Anterior cingulate cortex (tissue), 58 donors: ENCODE results near the gene TMEM247.
"Not testable (repeated sequence)": the region's sequence is repeated elsewhere in the genome, so short reads cannot be mapped to it uniquely, and the experiment has no call there.

Experiments
- DNase-seq, 58 donors: peaks; one replicate each; lab custom pipeline; 2025; lab: John Stamatoyannopoulos, UW

TMEM247 gene

DNA sequence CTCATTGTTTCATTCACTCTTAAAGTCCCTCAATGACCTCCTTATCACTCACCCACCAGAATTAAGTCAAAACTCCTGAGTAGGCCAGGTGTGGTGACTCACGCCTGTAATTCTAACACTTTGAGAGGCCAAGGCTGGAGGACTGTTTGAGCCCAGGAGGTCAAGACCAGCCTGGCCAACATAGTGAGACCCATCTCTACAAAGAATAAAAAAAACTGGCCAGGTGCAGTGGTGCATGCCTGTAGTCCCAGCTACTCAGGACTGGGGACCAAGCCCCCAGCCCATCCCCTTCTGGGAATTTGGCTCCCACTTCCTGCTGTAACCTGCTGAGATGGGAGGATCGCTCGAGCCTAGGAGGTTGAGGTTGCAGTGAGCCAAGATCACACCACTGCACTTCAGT lies 28.9 kb downstream of the TMEM247 start:
- no peak for DNase-seq

GRCh38 chr2:46508759-46509158 lies 29.4 kb downstream of the TMEM247 start:
- no peak for DNase-seq

DNA sequence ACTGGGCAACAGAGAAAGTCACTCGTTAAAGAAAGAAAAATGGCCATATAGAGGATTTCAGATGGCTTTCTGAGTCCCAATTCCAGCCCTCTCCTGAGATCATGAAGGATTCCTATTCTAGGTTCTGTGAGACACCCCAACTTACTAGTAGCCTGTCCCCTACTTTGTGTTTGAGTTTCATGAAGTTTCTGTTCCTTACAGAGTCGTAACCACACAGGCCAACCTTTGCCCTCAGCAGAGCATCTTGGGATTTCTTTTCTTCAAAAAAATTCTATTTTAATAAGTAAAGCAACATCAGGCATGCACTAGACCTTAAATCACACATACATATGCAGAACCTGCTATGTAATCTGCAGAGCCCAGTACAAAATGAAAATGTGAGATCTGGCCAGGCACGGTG lies 30.4 kb downstream of the TMEM247 start:
- no peak for DNase-seq

DNA sequence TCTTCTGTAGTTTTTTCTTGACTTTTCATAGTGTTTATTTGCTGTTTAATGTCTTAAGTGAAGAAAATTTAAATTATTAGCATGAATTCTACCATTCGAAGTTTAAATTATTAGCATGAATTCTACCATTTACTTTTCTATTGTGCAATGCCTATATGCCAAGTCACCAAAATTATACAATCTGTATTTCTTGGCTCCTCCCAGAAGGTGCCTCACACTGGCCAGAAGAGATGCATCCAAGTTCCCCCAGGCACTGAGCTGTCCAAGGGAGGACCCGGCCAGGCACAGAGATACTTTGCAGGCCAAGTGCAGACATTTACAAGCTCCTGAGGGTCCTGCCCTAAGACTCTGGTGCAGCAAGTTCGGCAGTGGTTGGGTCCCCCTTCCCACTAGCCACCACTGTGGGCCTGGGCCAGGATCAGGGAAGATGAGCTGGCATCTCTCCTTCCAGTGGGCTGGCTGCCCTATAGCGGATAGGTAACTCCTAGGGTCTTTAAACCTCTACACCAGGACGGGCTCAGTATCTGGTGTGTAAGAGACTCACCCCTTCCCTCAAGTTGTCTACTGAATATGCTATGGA lies 31.3 kb downstream of the TMEM247 start:
- DNase-seq: no peak

DNA sequence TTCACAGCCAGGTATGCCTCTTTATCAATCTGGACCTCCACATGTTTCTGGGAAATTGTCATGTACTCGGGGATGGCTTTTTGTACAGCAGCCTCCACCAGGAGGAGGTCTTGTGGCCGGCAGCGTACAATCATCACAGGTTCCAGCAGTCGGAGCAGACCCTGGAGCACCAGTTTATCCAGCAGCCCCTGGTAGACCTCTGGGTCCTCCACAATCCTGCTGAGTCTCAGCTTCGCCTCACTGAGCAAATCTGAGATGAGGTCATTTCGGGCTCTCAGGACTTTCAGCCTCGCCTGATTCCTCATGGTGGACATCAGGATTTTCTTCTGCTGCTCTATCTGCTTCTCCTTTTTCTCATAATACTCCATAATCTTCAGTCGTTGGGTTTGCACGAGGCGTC lies 32.8 kb downstream of the TMEM247 start:
- DNase-seq: no peak

DNA sequence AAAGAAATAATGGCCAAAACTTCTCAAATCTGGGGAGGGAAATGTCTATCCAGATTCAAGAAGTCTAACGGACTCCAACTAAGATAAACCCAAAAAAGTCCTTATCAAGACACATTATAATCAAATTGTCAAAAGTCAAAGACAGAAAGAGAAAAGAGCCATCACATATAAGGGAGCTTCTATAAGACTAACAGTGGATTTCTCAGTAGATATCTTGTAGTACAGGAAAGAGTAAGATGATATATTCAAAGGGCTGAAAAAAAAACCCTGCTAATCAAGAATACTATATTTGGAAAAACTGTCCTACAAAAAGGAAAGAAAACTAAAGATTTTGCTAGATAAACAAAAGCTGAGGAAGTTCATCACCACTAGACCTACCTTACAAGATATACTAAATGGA lies 35.4 kb downstream of the TMEM247 start:
- no peak for DNase-seq

DNA sequence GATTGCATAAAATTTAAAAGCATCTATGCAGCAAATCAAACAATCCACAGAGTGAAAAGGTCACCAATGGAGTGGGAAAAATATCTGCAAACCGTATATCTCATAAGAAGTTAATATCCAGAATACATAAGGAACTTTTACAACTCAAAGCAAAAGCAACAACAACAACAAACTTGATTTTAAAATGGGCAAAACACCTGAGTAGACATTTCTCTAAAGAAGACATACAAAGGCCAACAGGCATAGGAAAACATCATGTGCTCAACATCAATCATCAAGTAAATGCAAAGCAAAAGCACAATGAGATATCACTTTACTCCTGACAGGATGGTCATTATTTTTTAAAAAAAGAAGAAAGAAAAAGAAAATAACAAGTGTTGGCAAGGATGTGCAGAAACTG lies 38.1 kb downstream of the TMEM247 start:
- DNase-seq: no peak

- DNase-seq: peak in 34 of 58 donors; percentile 11 to 67 (median 30)
Observed at GRCh38 chr2:46518861-46519260, 39.5 kb downstream of the TMEM247 start.

DNA sequence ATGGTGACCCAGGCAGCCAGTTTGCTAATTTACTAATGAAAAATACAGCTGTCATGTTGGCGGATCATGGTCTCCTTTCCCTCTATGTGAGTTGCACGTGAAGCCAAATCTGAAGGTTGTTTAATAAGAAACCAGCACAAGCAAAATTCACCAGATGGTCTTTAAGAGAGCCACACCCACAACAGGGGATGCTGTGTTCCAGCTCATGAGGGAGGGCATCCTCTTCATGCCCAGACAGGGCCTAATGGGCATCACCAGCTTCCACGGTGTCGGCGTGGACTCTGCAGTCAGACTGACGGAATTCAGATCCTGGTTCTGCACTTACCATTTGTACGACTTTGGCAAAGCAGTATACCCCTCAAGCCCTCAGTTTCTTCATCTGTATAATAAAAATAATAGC lies 39.9 kb downstream of the TMEM247 start:
- no peak for DNase-seq

GRCh38 chr2:46520130-46520711 lies 40.9 kb downstream of the TMEM247 start:
- no peak for DNase-seq

DNA sequence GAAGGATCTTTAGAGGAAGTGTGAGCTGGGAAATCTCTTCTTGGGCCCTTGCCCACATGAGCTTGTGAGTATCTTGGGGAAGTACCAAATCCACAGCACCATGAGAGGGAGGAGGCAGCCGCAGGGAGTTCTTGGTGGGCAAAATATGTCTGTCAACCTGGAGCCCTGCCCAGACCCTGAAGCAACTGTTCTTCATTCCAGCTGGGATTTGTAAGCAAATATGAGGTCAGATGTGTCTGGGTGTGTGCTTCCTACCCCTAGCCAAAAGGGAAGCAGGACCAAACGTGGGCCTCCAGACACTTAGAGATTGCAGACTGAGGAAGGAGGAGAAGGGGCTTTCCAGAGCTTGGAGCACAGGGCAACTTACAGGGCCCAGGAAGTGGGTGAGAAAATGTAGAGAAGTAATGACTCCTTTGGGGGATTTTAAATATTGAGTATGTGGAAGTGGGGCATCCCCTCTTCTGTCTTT lies 41.9 kb downstream of the TMEM247 start:
- peak in 1 of 58 donors; percentile 11 for DNase-seq

GRCh38 chr2:46522385-46522784 lies 43.0 kb downstream of the TMEM247 start:
- DNase-seq: not testable (repeated sequence)

DNA sequence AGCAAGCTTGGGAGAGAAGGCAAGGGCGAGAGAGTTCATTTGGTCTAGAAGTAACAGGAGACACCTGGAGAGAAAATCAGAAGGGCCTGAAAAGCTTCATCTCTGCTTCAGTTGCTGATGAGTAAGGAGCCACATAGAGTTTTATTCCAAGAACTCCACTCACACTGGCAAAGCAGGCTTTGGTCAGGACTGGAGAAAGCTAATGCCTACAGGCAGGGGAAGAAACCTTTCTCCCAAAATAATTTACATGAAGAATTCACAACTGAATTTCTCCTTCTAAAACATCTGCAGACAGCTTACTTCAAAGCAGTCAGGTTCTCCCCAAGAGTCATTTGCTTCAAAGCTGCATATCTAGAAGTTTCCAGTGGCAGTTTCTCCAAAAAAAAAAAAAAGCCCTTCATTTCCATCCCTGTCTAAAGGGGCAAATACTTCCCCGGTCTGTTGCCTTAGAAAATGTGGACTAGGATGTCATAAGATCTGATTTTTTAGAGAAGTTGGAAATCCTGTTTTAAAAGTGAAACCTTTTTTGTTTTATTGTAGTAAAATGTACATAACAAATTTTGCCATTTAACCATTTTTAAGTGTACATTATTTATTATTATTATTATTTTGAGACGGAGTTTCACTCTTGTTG lies 46.3 kb downstream of the TMEM247 start:
- DNase-seq: no peak

DNA sequence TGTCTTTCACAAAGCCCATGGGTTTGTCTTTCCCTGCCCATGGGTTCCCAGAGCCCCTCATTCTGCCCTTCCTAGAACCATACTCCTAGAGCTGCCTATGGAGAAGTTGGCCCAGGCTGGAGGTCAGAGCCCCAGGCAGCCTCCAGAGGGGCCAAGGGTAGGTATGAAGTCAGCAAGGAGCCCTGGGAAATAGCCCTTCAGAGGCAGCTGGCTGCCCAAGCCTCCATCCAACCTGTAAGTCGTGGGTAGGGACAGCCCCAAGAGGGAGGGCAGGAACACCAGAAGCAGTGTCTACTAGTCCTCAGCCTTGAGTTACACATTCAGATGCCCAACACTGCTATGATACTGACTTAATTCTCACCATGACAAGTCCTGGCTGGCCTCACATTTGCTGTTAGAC lies 49.5 kb downstream of the TMEM247 start:
- no peak for DNase-seq

- no peak for DNase-seq
Observed at GRCh38 chr2:46530639-46531038, 51.3 kb downstream of the TMEM247 start.

DNA sequence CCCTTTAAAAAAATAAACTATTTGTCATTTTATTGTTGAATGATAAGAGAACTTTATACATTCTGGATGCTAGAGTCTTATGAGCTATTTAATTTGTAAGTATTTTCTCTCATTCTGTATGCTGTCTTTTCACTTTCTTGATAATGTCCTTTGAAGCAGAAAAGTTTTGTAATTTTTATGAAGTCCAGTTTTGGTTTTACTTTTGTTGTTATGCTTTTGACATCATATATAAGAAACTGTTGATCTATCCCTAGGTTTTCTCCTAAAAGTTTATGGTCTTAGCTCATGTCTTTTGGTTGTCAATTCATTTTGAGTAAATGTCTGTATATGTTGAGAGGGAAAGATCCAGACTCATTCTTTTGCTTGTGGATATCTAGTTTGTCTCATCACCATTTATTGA lies 52.5 kb downstream of the TMEM247 start:
- DNase-seq: no peak
